Esophagus squamous epithelium (tissue), 5 donors: Measurements from ENCODE around the gene FAM20A. TPM values are rescaled to one million over a fixed set of nuclear protein-coding genes. Genes with fewer than 3 reads are reported as not detected.

ENCODE experiments used
- DNase-seq: peaks from one replicate; lab custom pipeline; 2025; lab: John Stamatoyannopoulos, UW
- H3K27ac ChIP-seq, 4 donors: fragments of 200-600 bp; sonication (generic); one replicate each; pipeline ENCODE4 v1.5.1; 2016 to 2019; ENCODE audit warnings: mild to moderate bottlenecking in 1 of 4
- H3K27me3 ChIP-seq, 4 donors: fragments of 200-600 bp; sonication (generic); 1 replicate in 3 of 4; 2 replicates in 1 of 4; pipeline versions ENCODE4 v1.5.1 to v1.6.0; 2017 to 2021; ENCODE audit warnings: antibody characterized with exemption in 1 of 4
- H3K36me3 ChIP-seq, 3 donors: fragments of 200-600 bp; sonication (generic); one replicate each; pipeline ENCODE4 v1.5.1; 2016 to 2019
- H3K4me1 ChIP-seq, 3 donors: fragments of 200-600 bp; sonication (generic); one replicate each; pipeline ENCODE4 v1.5.1; 2017 to 2019
- H3K4me3 ChIP-seq, 4 donors: fragments of 200-600 bp; sonication (generic); 1 replicate in 3 of 4; 2 replicates in 1 of 4; pipeline ENCODE4 v1.5.1; 2016 to 2019; ENCODE audit warnings: mild to moderate bottlenecking in 2 of 4, moderate library complexity in 1 of 4
- H3K9me3 ChIP-seq, 3 donors: fragments of 200-600 bp; sonication (generic); one replicate each; pipeline ENCODE4 v1.5.1; 2016 to 2019
- CTCF ChIP-seq, 6 experiments: fragments of 450-650 bp in 4 of 6; fragments of 200-600 bp in 2 of 6; sonication (generic) in 2 of 6; IDR thresholded peaks; one replicate each; pipeline ENCODE4 v1.5.1; 2016 to 2019; ENCODE audit warnings: antibody characterized with exemption in 6 of 6, mild to moderate bottlenecking in 4 of 6, moderate library complexity in 4 of 6
- POLR2A ChIP-seq, 4 donors: fragments of 450-650 bp; IDR thresholded peaks; one replicate each; pipeline ENCODE4 v1.6.1; 2017; ENCODE audit warnings: antibody characterized with exemption in 4 of 4, mild to moderate bottlenecking in 4 of 4, moderate library complexity in 3 of 4
- WGBS, 2 donors: methylation state at CpG; one replicate each; pipeline ENCODE4 v1.1.5; 2018; 5-methylcytosine and 5-hydroxymethylcytosine counted together
- intact Hi-C: fragments of 100-400 bp; cut with DNase I; formaldehyde crosslinking; loops from one replicate; pipeline ENCODE4 v1.15.0; 2022
- total RNA-seq, 4 donors: library from RNA; depleted of rRNA; stranded (reverse); fragments of >200 nt; gene quantifications; one replicate each; pipeline ENCODE4 v1.1.0, GENCODE V29; 2016
- donor health status: DM: yes; HTN: yes; CAD: no.

The FAM20A gene
- total RNA-seq, 4 donors from 2014 or later: 4.0 to 15.3 (median 7.8) TPM

GRCh38 chr17:68489919-68490318 lies 111.2 kb downstream of the FAM20A start:
- WGBS, 2 donors: 57 to 73% methylated on average over 4 of the region's 4 CpGs

More at GRCh38 chr17:68489919-68490318, 111.2 kb downstream of the FAM20A start:
- Histone ChIP-seq H3K27me3 (peaks cover 0 to 11% (median 0%) of the 10 kb centered on the region in 4 donors), H3K4me1 (peaks cover 4 to 36% (median 25%) of the 10 kb centered on the region in 3 donors), H3K9me3 (no peaks in the 10 kb centered on the region), H3K4me3 (no peak overlapping the region), H3K27ac (peak overlapping the region in 1 of 4 donors; percentile 2), H3K36me3 (no peaks in the 10 kb centered on the region)
- no peak for DNase-seq
- intact Hi-C loops: no loop called here
- TF ChIP-seq POLR2A (IDR thresholded peaks at IDR 0.05) (no peak), CTCF (IDR thresholded peaks at IDR 0.05) (no peak)

Other genes with a start within 250 kb of the FAM20A start
- 10 to 100 TPM; 23.0 to 32.2 (median 25.5) TPM for gene WIPI1, start 143.9 kb downstream of the FAM20A start, total RNA-seq
- gene PRKAR1A, start 88.9 kb downstream of the FAM20A start, total RNA-seq: 100 to 1,000 TPM; 137 to 195 (median 187) TPM